Epidermal melanocyte (primary cell): ENCODE results near the gene LACTBL1.
"Not testable (repeated sequence)": the region's sequence is repeated elsewhere in the genome, so short reads cannot be mapped to it uniquely, and the experiment has no call there.

Source experiments
- DNase-seq: peaks from one replicate; pipeline ENCODE4 v3.0.0; 2011; ENCODE audit warnings: low spot score; ENCODE audit not compliant: insufficient read length

LACTBL1 gene

GRCh38 chr1:22976461-22977243 lies 4.0 kb upstream of the LACTBL1 start:
- peak; percentile 70 for DNase-seq

- no peak for DNase-seq
Measured at GRCh38 chr1:22976127-22976460, 3.4 kb upstream of the LACTBL1 start.

GRCh38 chr1:22975694-22976093 lies 3.0 kb upstream of the LACTBL1 start:
- DNase-seq, result no peak

- no peak for DNase-seq
Measured at GRCh38 chr1:22971611-22972405, 858 bp downstream of the LACTBL1 start.

GRCh38 chr1:22971161-22971560 lies 1.5 kb downstream of the LACTBL1 start:
- DNase-seq, result no peak

- DNase-seq, result no peak
Measured at GRCh38 chr1:22970096-22970495, 2.6 kb downstream of the LACTBL1 start.

GRCh38 chr1:22969304-22969709 lies 3.4 kb downstream of the LACTBL1 start:
- DNase-seq, result no peak

GRCh38 chr1:22967833-22968232 lies 4.8 kb downstream of the LACTBL1 start:
- no peak for DNase-seq

- no peak for DNase-seq
Measured at GRCh38 chr1:22966309-22966708, 6.4 kb downstream of the LACTBL1 start.

GRCh38 chr1:22963044-22963677 lies 9.5 kb downstream of the LACTBL1 start:
- DNase-seq, result no peak

GRCh38 chr1:22962558-22962957 lies 10.1 kb downstream of the LACTBL1 start:
- no peak for DNase-seq

- DNase-seq, result no peak
Measured at GRCh38 chr1:22959545-22960360, 12.9 kb downstream of the LACTBL1 start.

GRCh38 chr1:22958556-22958955 lies 14.1 kb downstream of the LACTBL1 start:
- DNase-seq, result no peak

- DNase-seq, result no peak
Measured at GRCh38 chr1:22957066-22957465, 15.6 kb downstream of the LACTBL1 start.

- no peak for DNase-seq
Measured at GRCh38 chr1:22955146-22955545, 17.5 kb downstream of the LACTBL1 start.

- no peak for DNase-seq
Measured at GRCh38 chr1:22953740-22954141, 18.9 kb downstream of the LACTBL1 start.

GRCh38 chr1:22953057-22953739 lies 19.5 kb downstream of the LACTBL1 start:
- no peak for DNase-seq

GRCh38 chr1:22952694-22953056 lies 20.0 kb downstream of the LACTBL1 start:
- DNase-seq, result no peak

- no peak for DNase-seq
Measured at GRCh38 chr1:22951796-22952195, 20.9 kb downstream of the LACTBL1 start.

- DNase-seq, result no peak
Measured at GRCh38 chr1:22949822-22950331, 22.8 kb downstream of the LACTBL1 start.

- not testable (repeated sequence) for DNase-seq
Measured at GRCh38 chr1:22945171-22945570, 27.5 kb downstream of the LACTBL1 start.
